ENCODE measurements around the gene SLC36A4. TPM values are rescaled to one million over a fixed set of nuclear protein-coding genes. Genes with fewer than 3 reads are reported as not detected.

Gene SLC36A4
- total and polyA plus RNA-seq, 9 of the 15 experiments (the other 6 are each of a cell fraction or from before 2014, with no cell fraction given), result 1.4 to 8.0 (median 5.4) TPM

DNA sequence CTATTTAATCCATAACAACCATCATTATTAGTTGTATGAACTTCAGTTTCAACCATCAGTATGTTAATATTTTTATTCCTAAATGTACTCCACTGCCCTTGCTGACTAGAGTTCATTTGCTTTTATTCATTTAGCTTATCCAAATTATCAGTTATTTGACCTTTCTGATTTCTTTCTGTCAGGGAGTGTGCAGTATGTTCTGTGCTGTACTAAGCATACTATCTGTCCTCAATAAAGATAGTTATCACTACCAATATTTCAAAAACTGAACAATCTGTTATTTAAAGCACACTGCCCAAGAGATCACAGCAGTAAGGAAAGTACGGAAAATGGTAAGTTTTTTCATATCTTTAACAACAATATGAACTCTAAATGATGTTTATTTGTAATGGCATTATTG, 8.3 kb downstream of the SLC36A4 start:
- in situ Hi-C loops (cut with MboI), result no loop called here
- Histone ChIP-seq H3K9me1 (ENCODE audit: control insufficient read depth, insufficient read depth, low read length) (no peaks in the 10 kb centered on the region), H3K4me3 (no peak overlapping the region), H3K27ac (ENCODE audit: extremely low read depth, low read depth, low read length) (no peak overlapping the region), H2AFZ (ENCODE audit: low read depth, low read length) (no peak overlapping the region), H3K4me1 (replicated peaks in 1 of 2; ENCODE audit: control insufficient read depth in 2 of 2, insufficient read depth in 2 of 2, low read length in 2 of 2) (no peaks in the 10 kb centered on the region; a peak in 1 of 5 replicates), H3K4me2 (ENCODE audit: insufficient read depth, low read length) (no peak overlapping the region), H3K9me3 (replicated peaks; ENCODE audit: control insufficient read depth, insufficient read depth, low read depth, low read length) (no peaks in the 10 kb centered on the region), H3K27me3 (ENCODE audit: control insufficient read depth in 2 of 2, insufficient read depth in 2 of 2, low read length in 2 of 2) (no peaks in the 10 kb centered on the region), H4K20me1 (replicated peaks; ENCODE audit: control insufficient read depth, insufficient read depth, low read length) (no peaks in the 10 kb centered on the region), H3K36me3 (ENCODE audit: control insufficient read depth, insufficient read depth, low read length) (no peaks in the 10 kb centered on the region; the same call in 2 of the 3 replicates), H3K9ac (ENCODE audit: insufficient read depth in 1 of 2, low read depth in 2 of 2, low read length in 2 of 2) (no peak overlapping the region), H3K79me2 (ENCODE audit: control insufficient read depth, insufficient read depth, low read length) (no peaks in the 10 kb centered on the region; the same call in 2 of the 3 replicates)
- 70% methylated on average over 1 of the region's 1 CpG for WGBS (ENCODE audit: insufficient coverage, low coverage, missing lambda C conversion rate)
- TF ChIP-seq TOE1 (IDR thresholded peaks at IDR 0.05; ENCODE audit: borderline replicate concordance), result no peak
- TF ChIP-seq TOE1 (CRISPR knock-in tag; IDR thresholded peaks at IDR 0.05; ENCODE audit: borderline replicate concordance, low read depth), result no peak
- TF ChIP-seq HNRNPL (IDR thresholded peaks at IDR 0.05; ENCODE audit: low read depth, low read length), result no peak
- no peak for TF ChIP-seq ARHGAP35 (IDR thresholded peaks at IDR 0.05; ENCODE audit: partially characterized antibody)
- TF ChIP-seq KHSRP (IDR thresholded peaks at IDR 0.05), result no peak
- TF ChIP-seq RAD51 (IDR thresholded peaks at IDR 0.05; ENCODE audit: borderline replicate concordance, low read depth), result no peak
- TF ChIP-seq ZNF395 (CRISPR knock-in tag; IDR thresholded peaks at IDR 0.05), result no peak
- TF ChIP-seq DMBX1 (CRISPR knock-in tag; IDR thresholded peaks at IDR 0.05; ENCODE audit: borderline replicate concordance), result no peak
- TF ChIP-seq CHAMP1 (IDR thresholded peaks at IDR 0.05), result no peak
- TF ChIP-seq THRAP3 (IDR thresholded peaks at IDR 0.05; ENCODE audit: borderline replicate concordance), result no peak
- TF ChIP-seq ZSCAN29 (IDR thresholded peaks at IDR 0.05), result no peak
- no peak for TF ChIP-seq STAT5A (IDR thresholded peaks at IDR 0.05; ENCODE audit: borderline replicate concordance, low read length)
- TF ChIP-seq HDAC6 (IDR thresholded peaks at IDR 0.05; ENCODE audit: low read depth, low read length), result no peak
- TF ChIP-seq KAT2B (IDR thresholded peaks at IDR 0.05; ENCODE audit: low read depth, low read length), result no peak
- TF ChIP-seq GATAD2B (IDR thresholded peaks at IDR 0.05; ENCODE audit: borderline replicate concordance), result no peak
- no peak for TF ChIP-seq TBL1XR1 (IDR thresholded peaks at IDR 0.05; ENCODE audit: low read length in 2 of 2)
- no peak for TF ChIP-seq ZNF780A (CRISPR knock-in tag; IDR thresholded peaks at IDR 0.05)
- no peak for TF ChIP-seq L3MBTL2 (IDR thresholded peaks at IDR 0.05)
- TF ChIP-seq BRF1 (IDR thresholded peaks at IDR 0.05; ENCODE audit: borderline replicate concordance, extremely low read depth, insufficient read length), result no peak
- FAIRE-seq, result no peak
- ATAC-seq, result no peak
- no peak for DNase-seq (ENCODE audit: extremely low read depth in 1 of 4, low spot score in 3 of 4)
- intact Hi-C loops (cut with micrococcal nuclease), result no loop called here
- CTCF ChIA-PET (ENCODE audit: low intra/inter-chr PET ratio), result no interaction called here
- POLR2A ChIA-PET, result no interaction called here
- no TSS peak for BruUV-seq (replicated peaks)
